ENCODE results near the gene CFAP91. TPM values are rescaled to one million over a fixed set of nuclear protein-coding genes. Genes with fewer than 3 reads are reported as not detected.

The CFAP91 gene
- total and polyA plus RNA-seq, 9 of the 15 experiments (the other 6 are each of a cell fraction or from before 2014, with no cell fraction given), result not detected

GRCh38 chr3:119658994-119659393, 43.8 kb upstream of the CFAP91 start:
- in situ Hi-C loops (cut with MboI), result no loop called here
- no peaks in the 10 kb centered on the region for H3K79me2 ChIP-seq (ENCODE audit: control insufficient read depth, insufficient read depth, low read length)
- 41% methylated on average over 2 of the region's 2 CpGs for WGBS (ENCODE audit: insufficient coverage, low coverage, missing lambda C conversion rate)
- H3K4me3 ChIP-seq, result no peak overlapping the region
- TF ChIP-seq LARP7 (IDR thresholded peaks at IDR 0.05) (no peak), PRDM10 (IDR thresholded peaks at IDR 0.05; ENCODE audit: partially characterized antibody) (no peak), ZNF699 (CRISPR knock-in tag; IDR thresholded peaks at IDR 0.05; ENCODE audit: insufficient replicate concordance) (no peak), HNRNPH1 (optimal IDR thresholded peaks at IDR 0.05; ENCODE audit: low read depth, low read length) (no peak), DPF2 (IDR thresholded peaks at IDR 0.05) (no peak), PCBP1 (IDR thresholded peaks at IDR 0.05; ENCODE audit: low read depth, low read length, poor library complexity, severe bottlenecking) (no peak), MTA2 (IDR thresholded peaks at IDR 0.05; ENCODE audit: low read depth) (no peak), DNMT1 (IDR thresholded peaks at IDR 0.05) (no peak), HEY1 (CRISPR knock-in tag; IDR thresholded peaks at IDR 0.05; ENCODE audit: borderline replicate concordance) (no peak), FIP1L1 (IDR thresholded peaks at IDR 0.05; ENCODE audit: low read depth, low read length, poor library complexity, severe bottlenecking) (no peak), ZNF551 (CRISPR knock-in tag; IDR thresholded peaks at IDR 0.05) (no peak), ADNP (tag; IDR thresholded peaks at IDR 0.05) (no peak)
- TF ChIP-seq, protein P1, sequence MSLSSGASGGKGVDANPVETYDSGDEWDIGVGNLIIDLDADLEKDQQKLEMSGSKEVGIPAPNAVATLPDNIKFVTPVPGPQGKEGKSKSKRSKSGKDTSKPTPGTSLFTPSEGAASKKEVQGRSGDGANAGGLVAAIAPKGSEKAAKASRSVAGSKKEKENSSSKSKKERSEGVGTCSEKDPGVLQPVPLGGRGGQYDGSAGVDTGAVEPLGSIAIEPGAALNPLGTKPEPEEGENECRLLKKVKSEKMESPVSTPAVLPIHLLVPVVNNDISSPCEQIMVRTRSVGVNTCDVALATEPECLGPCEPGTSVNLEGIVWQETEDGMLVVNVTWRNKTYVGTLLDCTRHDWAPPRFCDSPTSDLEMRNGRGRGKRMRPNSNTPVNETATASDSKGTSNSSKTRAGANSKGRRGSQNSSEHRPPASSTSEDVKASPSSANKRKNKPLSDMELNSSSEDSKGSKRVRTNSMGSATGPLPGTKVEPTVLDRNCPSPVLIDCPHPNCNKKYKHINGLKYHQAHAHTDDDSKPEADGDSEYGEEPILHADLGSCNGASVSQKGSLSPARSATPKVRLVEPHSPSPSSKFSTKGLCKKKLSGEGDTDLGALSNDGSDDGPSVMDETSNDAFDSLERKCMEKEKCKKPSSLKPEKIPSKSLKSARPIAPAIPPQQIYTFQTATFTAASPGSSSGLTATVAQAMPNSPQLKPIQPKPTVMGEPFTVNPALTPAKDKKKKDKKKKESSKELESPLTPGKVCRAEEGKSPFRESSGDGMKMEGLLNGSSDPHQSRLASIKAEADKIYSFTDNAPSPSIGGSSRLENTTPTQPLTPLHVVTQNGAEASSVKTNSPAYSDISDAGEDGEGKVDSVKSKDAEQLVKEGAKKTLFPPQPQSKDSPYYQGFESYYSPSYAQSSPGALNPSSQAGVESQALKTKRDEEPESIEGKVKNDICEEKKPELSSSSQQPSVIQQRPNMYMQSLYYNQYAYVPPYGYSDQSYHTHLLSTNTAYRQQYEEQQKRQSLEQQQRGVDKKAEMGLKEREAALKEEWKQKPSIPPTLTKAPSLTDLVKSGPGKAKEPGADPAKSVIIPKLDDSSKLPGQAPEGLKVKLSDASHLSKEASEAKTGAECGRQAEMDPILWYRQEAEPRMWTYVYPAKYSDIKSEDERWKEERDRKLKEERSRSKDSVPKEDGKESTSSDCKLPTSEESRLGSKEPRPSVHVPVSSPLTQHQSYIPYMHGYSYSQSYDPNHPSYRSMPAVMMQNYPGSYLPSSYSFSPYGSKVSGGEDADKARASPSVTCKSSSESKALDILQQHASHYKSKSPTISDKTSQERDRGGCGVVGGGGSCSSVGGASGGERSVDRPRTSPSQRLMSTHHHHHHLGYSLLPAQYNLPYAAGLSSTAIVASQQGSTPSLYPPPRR (CRISPR knock-in tag; IDR thresholded peaks at IDR 0.05; ENCODE audit: borderline replicate concordance), result no peak
- TF ChIP-seq, protein P2, sequence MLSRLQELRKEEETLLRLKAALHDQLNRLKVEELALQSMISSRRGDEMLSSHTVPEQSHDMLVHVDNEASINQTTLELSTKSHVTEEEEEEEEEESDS (CRISPR knock-in tag; IDR thresholded peaks at IDR 0.05), result no peak
- ATAC-seq (no peak), DNase-seq (ENCODE audit: extremely low read depth in 1 of 4, low spot score in 3 of 4) (no peak), FAIRE-seq (no peak)
- no peaks in the 10 kb centered on the region for H3K9me3 ChIP-seq (replicated peaks; ENCODE audit: control insufficient read depth, insufficient read depth, low read depth, low read length)
- no peaks in the 10 kb centered on the region for H3K36me3 ChIP-seq (ENCODE audit: control insufficient read depth, insufficient read depth, low read length)
- no peak overlapping the region for H3K27ac ChIP-seq (ENCODE audit: extremely low read depth, low read depth, low read length)
- H3K9ac ChIP-seq (ENCODE audit: insufficient read depth in 1 of 2, low read depth in 2 of 2, low read length in 2 of 2), result no peak overlapping the region
- H3K9me1 ChIP-seq (ENCODE audit: control insufficient read depth, insufficient read depth, low read length), result no peaks in the 10 kb centered on the region
- H3K4me2 ChIP-seq (ENCODE audit: insufficient read depth, low read length), result no peak overlapping the region
- H2AFZ ChIP-seq (ENCODE audit: low read depth, low read length), result no peak overlapping the region
- no TSS peak for BruUV-seq (replicated peaks)
- peaks cover 0 to 10% of the 10 kb centered on the region in 2 experiments; a peak in 3 of 5 replicates for H3K4me1 ChIP-seq (replicated peaks in 1 of 2; ENCODE audit: control insufficient read depth in 2 of 2, insufficient read depth in 2 of 2, low read length in 2 of 2)
- H3K27me3 ChIP-seq (ENCODE audit: control insufficient read depth in 2 of 2, insufficient read depth in 2 of 2, low read length in 2 of 2), result no peaks in the 10 kb centered on the region
- ChIA-PET CTCF (ENCODE audit: low intra/inter-chr PET ratio) (no interaction called here), POLR2A (no interaction called here)
- intact Hi-C loops (cut with micrococcal nuclease), result no loop called here
- no peaks in the 10 kb centered on the region for H4K20me1 ChIP-seq (replicated peaks; ENCODE audit: control insufficient read depth, insufficient read depth, low read length)
